IPS-15b (cell line): ENCODE data around the gene ERCC2.
"Not testable (repeated sequence)": the region's sequence is repeated elsewhere in the genome, so short reads cannot be mapped to it uniquely, and the experiment has no call there.

ENCODE experiments used
- H3K27me3 ChIP-seq: one replicate; pipeline ENCODE4 v1.6.1; 2013; ENCODE audit warnings: low read length; ENCODE audit not compliant: control insufficient read depth, insufficient read depth
- H3K36me3 ChIP-seq: one replicate; pipeline ENCODE4 v1.6.1; 2013; ENCODE audit warnings: low read length; ENCODE audit not compliant: control insufficient read depth, insufficient read depth
- H3K4me1 ChIP-seq: one replicate; pipeline ENCODE4 v1.6.1; 2013; ENCODE audit warnings: mild to moderate bottlenecking, low read length; ENCODE audit not compliant: control insufficient read depth, insufficient read depth
- H3K4me3 ChIP-seq: one replicate; pipeline ENCODE4 v1.5.1; 2013; ENCODE audit warnings: low read depth, low read length
- H3K9ac ChIP-seq: one replicate; pipeline ENCODE4 v1.6.1; 2013; ENCODE audit warnings: low read depth, mild to moderate bottlenecking, low read length
- H3K9me3 ChIP-seq: one replicate; pipeline ENCODE4 v1.6.1; 2013; ENCODE audit warnings: mild to moderate bottlenecking, low read length; ENCODE audit not compliant: control insufficient read depth, insufficient read depth

ERCC2 gene

DNA sequence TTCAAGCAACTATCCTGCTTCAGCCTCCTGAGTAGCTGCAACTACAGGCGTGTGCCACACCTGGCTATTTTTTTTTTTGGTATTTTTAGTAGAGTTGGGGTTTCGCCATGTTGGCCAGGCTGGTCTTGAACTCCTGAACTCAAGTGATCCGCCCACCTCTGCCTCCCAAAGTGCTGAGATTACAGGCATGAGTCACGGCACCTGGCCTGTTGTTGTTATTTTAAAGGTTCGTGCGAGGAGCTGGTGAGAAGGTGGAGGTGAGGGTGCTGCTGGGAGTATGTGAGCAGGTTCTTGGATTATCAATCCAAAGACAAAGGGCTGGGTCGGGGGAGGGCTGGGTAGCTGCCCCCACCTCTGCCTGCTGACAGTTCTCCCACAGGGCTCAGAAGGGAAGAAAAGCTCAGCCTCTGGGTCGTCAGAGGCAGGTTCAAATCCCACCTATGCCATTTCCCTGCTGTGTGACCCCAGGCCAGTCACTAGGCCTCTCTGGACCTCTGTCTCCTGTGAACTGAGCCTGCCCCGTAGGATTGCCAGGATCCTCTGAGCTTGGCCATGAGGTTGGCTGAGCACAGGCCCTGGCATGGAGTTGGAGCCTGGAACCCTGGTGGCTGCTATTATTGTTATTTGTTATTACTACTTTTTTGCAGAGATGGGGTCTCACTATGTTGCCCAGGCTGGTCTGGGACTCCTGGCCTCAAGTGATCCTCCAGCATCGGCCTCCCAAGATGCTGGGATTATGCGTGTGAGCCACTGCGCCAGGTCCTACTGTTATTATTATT lies 49.2 kb downstream of the ERCC2 start:
- Histone ChIP-seq H3K9ac (no peak overlapping the region), H3K4me1 (peaks cover 2% of the 10 kb centered on the region), H3K4me3 (no peak overlapping the region), H3K27me3 (peaks cover 7% of the 10 kb centered on the region), H3K9me3 (no peaks in the 10 kb centered on the region), H3K36me3 (no peaks in the 10 kb centered on the region)

DNA sequence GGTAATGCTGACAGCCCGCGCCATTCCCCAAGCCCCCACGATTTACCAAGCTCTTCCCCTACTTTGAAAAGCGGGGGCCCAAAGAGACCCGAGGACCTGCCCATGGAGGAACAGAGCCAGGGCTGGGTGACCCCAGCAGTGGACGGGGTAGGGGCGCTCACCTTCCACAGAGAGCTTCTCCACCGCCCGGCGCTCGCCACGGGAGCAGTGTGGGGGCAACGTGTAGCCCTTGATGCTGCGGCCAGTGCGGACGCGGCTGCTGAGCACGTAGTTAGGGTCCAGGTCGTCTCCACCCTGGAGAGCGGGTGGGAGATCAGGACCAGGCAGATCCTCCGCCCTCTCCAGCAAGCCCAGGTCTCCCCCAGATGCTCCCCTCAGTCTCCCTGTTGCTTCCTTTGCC lies 55.1 kb downstream of the ERCC2 start:
- Histone ChIP-seq H3K36me3 (no peaks in the 10 kb centered on the region), H3K4me1 (no peaks in the 10 kb centered on the region), H3K9me3 (no peaks in the 10 kb centered on the region), H3K27me3 (peaks cover 21% of the 10 kb centered on the region), H3K4me3 (no peak overlapping the region), H3K9ac (no peak overlapping the region)

DNA sequence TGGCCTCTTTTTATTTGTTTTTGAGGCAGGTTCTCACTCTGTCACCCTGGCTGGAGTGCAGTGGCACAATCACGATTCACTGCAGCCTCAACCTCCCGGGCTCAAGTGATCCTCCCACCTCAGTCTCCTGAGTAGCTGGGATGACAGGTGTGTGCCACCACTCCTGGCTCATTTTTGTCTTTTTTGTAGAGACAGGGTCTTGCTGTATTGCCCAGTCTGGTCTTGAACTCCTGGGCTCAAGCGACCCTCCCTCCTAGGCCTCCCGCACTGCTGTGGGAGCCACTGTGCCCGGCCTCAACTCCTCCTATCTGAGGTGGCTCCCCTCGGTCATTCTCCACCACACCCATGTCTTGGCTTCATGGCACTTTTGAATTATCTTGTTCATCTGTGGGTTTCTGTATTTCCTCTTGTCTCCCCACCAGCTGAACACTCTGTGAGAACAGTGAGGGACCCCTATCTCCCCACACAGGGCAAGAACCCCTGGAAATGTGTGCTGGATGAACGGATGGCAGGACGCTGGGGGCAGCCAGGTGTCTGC lies 55.6 kb downstream of the ERCC2 start:
- no peaks in the 10 kb centered on the region for H3K9me3 ChIP-seq
- no peak overlapping the region for H3K9ac ChIP-seq

DNA sequence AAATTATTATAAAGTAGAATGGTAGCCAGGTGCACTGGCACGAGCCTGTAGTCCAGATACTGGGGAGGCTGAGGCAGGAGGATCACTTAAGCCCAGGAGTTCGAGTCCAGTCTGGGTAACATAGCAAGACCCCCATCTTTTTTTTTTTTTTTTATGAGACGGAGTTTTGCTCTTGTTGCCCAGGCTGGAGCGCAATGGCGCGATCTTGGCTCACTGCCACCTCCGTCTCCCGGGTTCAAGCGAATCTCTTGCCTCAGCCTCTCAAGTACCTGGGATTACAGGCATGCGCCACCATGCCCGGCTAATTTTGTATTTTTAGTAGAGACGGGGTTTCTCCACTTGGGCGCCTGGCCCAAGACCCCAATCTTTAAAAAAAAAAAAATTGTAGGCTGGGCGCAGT lies 58.1 kb downstream of the ERCC2 start:
- not testable (repeated sequence) for H3K4me3 ChIP-seq, H3K4me1 ChIP-seq, H3K9me3 ChIP-seq, H3K36me3 ChIP-seq, H3K9ac ChIP-seq
- H3K27me3 ChIP-seq = peaks cover 21% of the 10 kb centered on the region

More for the DNA sequence above, 55.6 kb downstream of the ERCC2 start:
- H3K4me3 ChIP-seq = no peak overlapping the region
- H3K27me3 ChIP-seq = peaks cover 21% of the 10 kb centered on the region
- H3K36me3 ChIP-seq = no peaks in the 10 kb centered on the region
- no peaks in the 10 kb centered on the region for H3K4me1 ChIP-seq

DNA sequence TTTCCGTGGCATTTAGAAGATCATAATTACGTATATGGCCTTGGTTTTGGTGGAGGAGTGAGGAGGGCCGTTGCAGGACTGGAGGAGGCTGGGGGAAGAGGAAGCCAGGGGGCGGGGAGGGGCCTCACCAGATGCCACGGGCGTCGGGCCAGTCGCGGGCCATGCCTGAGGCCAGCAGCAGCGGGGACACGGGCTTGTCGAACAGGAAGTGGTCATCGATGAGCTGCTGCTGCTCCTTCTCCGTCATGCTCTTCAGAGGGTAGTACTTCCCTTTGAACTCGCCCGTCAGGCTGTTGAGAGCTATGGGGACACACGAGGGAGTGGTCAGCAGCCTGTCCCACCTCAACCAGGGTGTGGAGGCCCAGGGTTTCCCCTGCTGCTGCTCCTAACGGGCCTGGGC lies 58.8 kb downstream of the ERCC2 start:
- Histone ChIP-seq H3K27me3 (peaks cover 23% of the 10 kb centered on the region), H3K9me3 (no peaks in the 10 kb centered on the region), H3K9ac (no peak overlapping the region), H3K4me3 (no peak overlapping the region), H3K36me3 (no peaks in the 10 kb centered on the region), H3K4me1 (no peaks in the 10 kb centered on the region)

DNA sequence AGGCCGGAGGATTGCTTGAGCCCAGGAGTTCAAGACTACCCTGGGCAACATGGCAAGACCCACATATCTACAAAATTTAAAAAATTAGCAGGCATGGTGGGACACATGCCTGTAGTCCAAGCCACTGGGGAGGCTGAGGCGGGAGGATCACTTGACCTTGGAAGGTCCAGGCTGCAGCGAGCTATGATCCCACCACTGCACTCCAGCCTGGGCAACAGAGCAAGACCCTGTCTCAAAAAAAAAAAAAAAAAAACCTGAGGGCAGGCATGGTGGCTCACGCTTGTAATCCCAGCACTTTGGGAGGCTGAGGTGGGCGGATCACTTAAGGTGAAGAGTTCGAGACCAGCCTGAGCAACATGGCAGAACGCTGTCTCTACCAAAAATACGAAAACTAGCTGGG lies 61.1 kb downstream of the ERCC2 start:
- not testable (repeated sequence) for H3K9me3 ChIP-seq, H3K36me3 ChIP-seq, H3K4me3 ChIP-seq, H3K4me1 ChIP-seq, H3K9ac ChIP-seq
- H3K27me3 ChIP-seq = peaks cover 24% of the 10 kb centered on the region

DNA sequence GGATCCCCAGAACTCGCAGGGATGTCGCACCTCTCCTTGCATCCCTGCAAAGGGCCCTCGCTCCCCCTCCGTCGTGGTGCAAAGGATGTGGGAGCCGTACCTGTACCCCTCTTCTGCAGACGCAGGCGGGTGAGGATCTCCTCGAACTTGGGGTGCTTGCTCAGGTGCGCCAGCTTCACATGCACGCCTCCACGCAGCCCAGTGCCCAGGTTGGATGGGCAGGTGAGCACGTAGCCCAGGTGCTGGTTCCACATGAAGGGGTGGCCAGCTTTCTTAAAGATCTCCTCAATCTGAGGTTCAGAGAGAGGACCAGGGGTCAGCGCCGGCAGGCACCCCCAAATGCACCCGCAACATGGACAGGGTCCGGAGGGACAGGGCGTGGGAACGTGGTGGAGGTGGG lies 63.0 kb downstream of the ERCC2 start:
- no peaks in the 10 kb centered on the region for H3K36me3 ChIP-seq
- no peaks in the 10 kb centered on the region for H3K9me3 ChIP-seq
- H3K27me3 ChIP-seq = peaks cover 18% of the 10 kb centered on the region
- no peak overlapping the region for H3K4me3 ChIP-seq
- peaks cover 3% of the 10 kb centered on the region for H3K4me1 ChIP-seq
- H3K9ac ChIP-seq = no peak overlapping the region

DNA sequence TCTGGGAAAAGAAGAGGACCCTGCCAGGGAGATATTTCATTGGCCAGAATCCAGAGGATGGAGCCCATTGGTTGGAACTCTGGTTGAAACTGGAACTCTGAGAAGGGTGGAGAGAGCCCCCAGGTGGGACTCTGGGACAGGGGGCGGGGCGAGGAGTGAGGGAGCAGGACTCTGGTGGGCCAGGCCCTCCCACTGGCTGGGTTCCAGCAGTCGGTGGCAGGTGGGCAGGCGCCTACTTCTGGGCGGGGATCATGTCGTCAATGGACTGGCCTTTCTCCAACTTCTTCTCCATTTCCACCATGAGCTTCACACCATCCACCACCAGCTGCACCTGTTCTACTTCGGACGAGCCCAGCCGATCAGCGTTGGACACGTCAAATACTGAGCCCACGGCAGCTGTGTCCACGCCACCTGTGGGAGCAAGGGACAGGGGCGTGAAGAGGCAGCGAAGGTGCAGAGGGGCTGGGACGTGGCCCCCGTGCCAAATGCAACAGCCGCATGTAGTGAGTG lies 63.8 kb downstream of the ERCC2 start:
- peaks cover 18% of the 10 kb centered on the region for H3K27me3 ChIP-seq
- no peaks in the 10 kb centered on the region for H3K36me3 ChIP-seq
- H3K9ac ChIP-seq = no peak overlapping the region
- H3K9me3 ChIP-seq = no peaks in the 10 kb centered on the region
- H3K4me1 ChIP-seq = peaks cover 3% of the 10 kb centered on the region
- no peak overlapping the region for H3K4me3 ChIP-seq

DNA sequence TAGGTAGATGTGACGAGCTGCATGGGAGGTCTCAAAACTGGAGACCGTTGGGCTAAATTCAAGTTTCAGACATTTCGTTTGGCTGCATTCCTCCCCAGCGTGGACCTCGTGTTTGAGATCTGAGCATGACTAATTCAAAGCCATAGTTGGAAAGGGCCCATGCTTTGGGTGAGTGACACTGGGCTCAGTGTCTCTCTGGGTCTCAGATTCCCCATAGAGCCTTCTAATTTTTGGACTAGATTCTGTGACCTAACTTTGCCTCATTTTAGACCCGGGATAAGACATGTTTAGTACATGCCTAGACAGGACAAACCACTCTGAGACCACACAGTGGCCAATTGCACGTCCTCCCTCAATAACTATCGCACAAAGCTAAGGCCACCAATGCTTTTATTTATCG lies 64.3 kb downstream of the ERCC2 start:
- no peaks in the 10 kb centered on the region for H3K36me3 ChIP-seq
- H3K4me3 ChIP-seq = peak overlapping the region; percentile 13
- H3K9ac ChIP-seq = no peak overlapping the region
- H3K27me3 ChIP-seq = peaks cover 18% of the 10 kb centered on the region
- H3K9me3 ChIP-seq = no peaks in the 10 kb centered on the region
- H3K4me1 ChIP-seq = peaks cover 3% of the 10 kb centered on the region

DNA sequence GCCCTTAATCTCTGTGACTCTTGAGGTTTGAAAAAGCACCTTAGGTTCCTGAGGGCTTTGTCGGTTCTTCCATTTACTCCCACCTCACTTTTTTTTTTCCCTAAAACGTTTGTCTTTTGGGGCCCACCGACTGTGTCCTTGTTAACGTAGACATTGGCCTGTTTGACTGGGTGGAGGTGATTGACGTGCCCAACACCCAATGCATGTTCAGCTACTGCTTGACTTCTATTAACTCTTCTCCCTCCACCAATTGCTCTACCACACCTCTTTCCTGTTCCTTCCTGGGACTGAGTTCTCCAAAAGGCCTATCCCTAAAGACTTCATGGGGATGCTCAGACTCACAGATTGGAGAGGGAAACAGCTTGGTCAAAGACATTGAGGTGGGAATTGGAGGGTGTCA lies 65.0 kb downstream of the ERCC2 start:
- peaks cover 3% of the 10 kb centered on the region for H3K4me1 ChIP-seq
- H3K9ac ChIP-seq = no peak overlapping the region
- H3K9me3 ChIP-seq = no peaks in the 10 kb centered on the region
- H3K4me3 ChIP-seq = no peak overlapping the region
- peaks cover 18% of the 10 kb centered on the region for H3K27me3 ChIP-seq
- no peaks in the 10 kb centered on the region for H3K36me3 ChIP-seq

DNA sequence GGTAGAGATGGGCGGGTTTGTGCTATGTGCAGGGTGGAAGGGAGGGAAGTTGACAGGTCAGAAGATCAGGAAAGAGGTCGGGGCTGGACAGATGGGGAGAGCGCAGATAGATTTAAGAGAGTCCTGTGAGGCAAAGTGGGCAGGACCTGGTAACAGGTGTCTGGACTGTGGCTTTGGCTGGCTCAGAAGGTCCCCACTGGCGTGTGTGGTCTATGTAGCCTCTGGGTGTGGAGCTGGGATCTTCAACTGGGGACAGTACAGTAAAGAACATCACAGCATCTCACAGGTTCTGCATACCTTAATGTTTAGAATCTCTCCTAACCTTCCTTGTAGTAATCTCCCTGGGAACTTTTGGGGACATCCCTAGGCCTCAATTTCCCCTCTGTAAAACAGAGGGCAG lies 65.4 kb downstream of the ERCC2 start:
- H3K27me3 ChIP-seq = peaks cover 18% of the 10 kb centered on the region
- H3K4me1 ChIP-seq = peaks cover 3% of the 10 kb centered on the region
- H3K36me3 ChIP-seq = no peaks in the 10 kb centered on the region
- H3K9me3 ChIP-seq = no peaks in the 10 kb centered on the region
- no peak overlapping the region for H3K4me3 ChIP-seq
- no peak overlapping the region for H3K9ac ChIP-seq
